HCT116 (cell line): ENCODE data around the gene IFITM1. TPM values are rescaled to one million over a fixed set of nuclear protein-coding genes. Genes with fewer than 3 reads are reported as not detected.

Source experiments
- ATAC-seq: fragments of 200-7000 bp; cut with Tn5 transposase; 2 replicates; pipeline ENCODE4 v1.9.1; 2020; ENCODE audit warnings: mild to moderate bottlenecking, moderate library complexity
- BruUV-seq: library from RNA; stranded (reverse); fragments of 400-500 nt; replicated peaks from 2 replicates; lab custom pipeline; 2021; lab: Mats Ljungman, UMichigan
- CTCF ChIA-PET: fragments of 300-600 bp; sonication (Branson Sonifier 250); formaldehyde crosslinking; loops from one replicate; lab custom pipeline; 2021; ENCODE audit warnings: antibody characterized with exemption; lab: Charles Lee
- POLR2A ChIA-PET: fragments of 300-600, 350-600 bp; sonication (Branson Sonifier 250); formaldehyde crosslinking; loops from one replicate; lab custom pipeline; 2021; ENCODE audit warnings: antibody characterized with exemption; lab: Charles Lee
- RAD21 ChIA-PET, 2 experiments: fragments of 300-600 bp; sonication (Branson Sonifier 250); formaldehyde crosslinking; loops; one replicate each; lab custom pipeline; 2023; ENCODE audit warnings: low total read pairs in 2 of 2; ENCODE audit not compliant: uncharacterized antibody in 2 of 2, unreplicated experiment in 2 of 2, low non-redundant PET in 1 of 2; lab: Charles Lee
- DNase-seq: peaks from one replicate; pipeline ENCODE4 v3.0.0-alpha.2; 2010; ENCODE audit warnings: low read depth, low spot score
- H2AFZ ChIP-seq: fragments of 200-600 bp; shearing (Covaris generic), sonication (generic); 2 replicates; pipeline ENCODE4 v1.6.1; 2017; ENCODE audit warnings: low read depth, mixed run types, mixed read lengths, antibody characterized with exemption, low read length; ENCODE audit not compliant: poor library complexity, severe bottlenecking
- H3K27ac ChIP-seq: 2 replicates; pipeline ENCODE4 v1.5.1; 2012; ENCODE audit warnings: low read depth, low read length
- H3K27me3 ChIP-seq: fragments of 200-600 bp; sonication (generic); 2 replicates; pipeline ENCODE4 v1.6.1; 2016; ENCODE audit warnings: mixed run types, low read length, mixed read lengths; ENCODE audit not compliant: insufficient read depth
- H3K36me3 ChIP-seq, 2 experiments: fragments of 200-500 bp in 1 of 2; fragments of 200-600 bp in 1 of 2; sonication (Bioruptor generic) in 1 of 2; sonication (generic) in 1 of 2; 2 replicates each; pipeline versions ENCODE4 v1.5.1 to v1.6.1; 2014 to 2016; ENCODE audit warnings: low read length in 2 of 2, inconsistent platforms in 1 of 2, mixed read lengths in 1 of 2, mixed run types in 1 of 2; ENCODE audit not compliant: insufficient read depth in 2 of 2, control insufficient read depth in 1 of 2
- H3K4me1 ChIP-seq, 2 experiments: fragments of 200-600 bp in 1 of 2; sonication (generic) in 1 of 2; 2 replicates each; pipeline versions ENCODE4 v1.5.1 to v1.6.1; 2012 to 2017; ENCODE audit warnings: low read length in 2 of 2, inconsistent platforms in 1 of 2, mild to moderate bottlenecking in 1 of 2, mixed read lengths in 1 of 2, mixed run types in 1 of 2, moderate library complexity in 1 of 2; ENCODE audit not compliant: insufficient read depth in 2 of 2, control insufficient read depth in 1 of 2
- H3K4me2 ChIP-seq: fragments of 200-600 bp; sonication (generic); 2 replicates; pipeline ENCODE4 v1.6.1; 2017; ENCODE audit warnings: mixed run types, low read length, mixed read lengths
- H3K4me3 ChIP-seq, 2 experiments: fragments of 200-600 bp in 1 of 2; sonication (generic) in 1 of 2; replicated peaks in 1 of 2; 2 replicates each; pipeline ENCODE4 v1.5.1; 2011 to 2016; ENCODE audit warnings: low read length in 2 of 2, control low read depth in 1 of 2, low read depth in 1 of 2, mild to moderate bottlenecking in 1 of 2, mixed read lengths in 1 of 2, mixed run types in 1 of 2
- H3K79me2 ChIP-seq: fragments of 200-600 bp; sonication (generic); 2 replicates; pipeline ENCODE4 v1.6.1; 2017; ENCODE audit warnings: mild to moderate bottlenecking, mixed run types, low read length, moderate library complexity, mixed read lengths; ENCODE audit not compliant: insufficient read depth
- H3K9ac ChIP-seq: fragments of 200-600 bp; sonication (generic); 2 replicates; pipeline ENCODE4 v1.6.1; 2016; ENCODE audit warnings: low read length, mixed read lengths
- H3K9me2 ChIP-seq: fragments of 200-600 bp; sonication (generic), shearing (Covaris generic); 2 replicates; pipeline ENCODE4 v1.6.1; 2017; ENCODE audit warnings: mixed run types, mild to moderate bottlenecking, moderate library complexity; ENCODE audit not compliant: insufficient read depth
- H3K9me3 ChIP-seq, 2 experiments: fragments of 200-500 bp in 1 of 2; fragments of 200-600 bp in 1 of 2; sonication (Bioruptor generic) in 1 of 2; sonication (generic) in 1 of 2; 2 replicates each; pipeline ENCODE4 v1.6.1; 2014 to 2017; ENCODE audit warnings: low read length in 2 of 2, mixed read lengths in 2 of 2, inconsistent platforms in 1 of 2, low read depth in 1 of 2, mild to moderate bottlenecking in 1 of 2, mixed run types in 1 of 2, moderate library complexity in 1 of 2; ENCODE audit not compliant: control insufficient read depth in 1 of 2, insufficient read depth in 1 of 2
- H4K20me1 ChIP-seq: fragments of 200-600 bp; sonication (generic), shearing (Covaris generic); 2 replicates; pipeline ENCODE4 v1.6.1; 2017; ENCODE audit warnings: mixed run types, mild to moderate bottlenecking, moderate library complexity; ENCODE audit not compliant: insufficient read depth
- EGR1 ChIP-seq: IDR thresholded peaks from 2 replicates; pipeline ENCODE4 v1.6.1; 2012; ENCODE audit warnings: low read depth
- EZH2phosphoT487 ChIP-seq: fragments of 200-600 bp; IDR thresholded peaks from 2 replicates; pipeline ENCODE4 v1.6.1; 2018; ENCODE audit warnings: antibody characterized with exemption, borderline replicate concordance
- JUND ChIP-seq: IDR thresholded peaks from 2 replicates; pipeline ENCODE4 v1.6.1; 2012
- POLR2A ChIP-seq: IDR thresholded peaks from 2 replicates; pipeline ENCODE4 v1.7.0; 2011; ENCODE audit warnings: borderline replicate concordance; ENCODE audit not compliant: insufficient read depth, insufficient read length; ENCODE audit errors: extremely low read depth
- POLR2AphosphoS5 ChIP-seq: IDR thresholded peaks from 2 replicates; pipeline ENCODE4 v1.6.1; 2011; ENCODE audit warnings: mild to moderate bottlenecking, low read depth, low read length, moderate library complexity
- RAD21 ChIP-seq: IDR thresholded peaks from 2 replicates; pipeline ENCODE4 v1.6.1; 2012; ENCODE audit warnings: low read depth, mild to moderate bottlenecking
- YY1 ChIP-seq: IDR thresholded peaks from 2 replicates; pipeline ENCODE4 v1.6.1; 2011; ENCODE audit warnings: low read length, low read depth, moderate library complexity, mild to moderate bottlenecking; ENCODE audit not compliant: insufficient replicate concordance; ENCODE audit errors: extremely low read depth
- ZNF274 ChIP-seq: fragments of 200-500 bp; sonication (Bioruptor generic); IDR thresholded peaks from 2 replicates; pipeline ENCODE4 v1.6.1; 2014; ENCODE audit warnings: mild to moderate bottlenecking, low read depth, low read length, inconsistent platforms
- intact Hi-C: fragments of 100-400 bp; cut with micrococcal nuclease; formaldehyde crosslinking; loops from 2 replicates; pipeline ENCODE4 v1.10.0; 2022
- total RNA-seq: library from RNA; stranded (reverse); gene quantifications from one replicate; pipeline ENCODE4 v1.2.1, GENCODE V29; 2021; ENCODE audit not compliant: unreplicated experiment

Gene IFITM1
- total RNA-seq, 1 experiment from 2014 or later: 6.1 TPM

- intact Hi-C loops: loop anchor here (5.0 kb wide), 1 partner anchor 47 kb away; the partner anchor contains the start of genes PSMD13 and SIRT3
- POLR2A ChIA-PET: no interaction called here
- Histone ChIP-seq H2AFZ (no peak overlapping the region), H3K4me3 (no peak overlapping the region), H3K79me2 (peaks cover 3% of the 10 kb centered on the region; the same call in 1 of the 2 replicates), H3K27me3 (no peaks in the 10 kb centered on the region), H3K9me2 (no peaks in the 10 kb centered on the region), H3K27ac (no peak overlapping the region; the same call in 1 of the 2 replicates), H3K9me3 (no peaks in the 10 kb centered on the region), H3K9ac (no peak overlapping the region), H4K20me1 (no peaks in the 10 kb centered on the region), H3K4me1 (peaks cover 10 to 22% of the 10 kb centered on the region in 2 experiments), H3K36me3 (no peaks in the 10 kb centered on the region), H3K4me2 (no peak overlapping the region)
- no peak for ATAC-seq
- no peak for DNase-seq
- BruUV-seq: no TSS peak
- TF ChIP-seq POLR2AphosphoS5: no peak
- no peak for TF ChIP-seq EZH2phosphoT487
- TF ChIP-seq ZNF274: no peak
- TF ChIP-seq POLR2A: no peak
- no peak for TF ChIP-seq JUND
- TF ChIP-seq YY1: no peak
- TF ChIP-seq EGR1: no peak
- no peak for TF ChIP-seq RAD21
- RAD21 ChIA-PET: interaction anchor here in 1 of 2 experiments (0.7 kb wide), 1 partner anchor 17 kb away, joined by 9 read pairs; no protein-coding TSS in a partner anchor
- CTCF ChIA-PET: no interaction called here
These were observed 29.5 kb upstream of the IFITM1 start for GRCh38 chr11:284105-285020.
